Naive thymus-derived CD8-positive, alpha-beta T cell (primary cell): Measurements from ENCODE around the gene SNX22. TPM values are rescaled to one million over a fixed set of nuclear protein-coding genes. Genes with fewer than 3 reads are reported as not detected.
A peak's percentile ranks its signal among the peaks of the same experiment; 100 is the strongest.

Experiments
- ATAC-seq, 2 donors: fragments of 150-1000 bp; cut with Tn5 transposase in 1 of 2; sonication (Bioruptor Pico), chemical (Tn5 transposase) in 1 of 2; 1 replicate in 1 of 2; 2 replicates in 1 of 2; pipeline ENCODE4 v1.10.0; 2021; ENCODE audit warnings: mild to moderate bottlenecking in 2 of 2, moderate library complexity in 2 of 2
- POLR2A ChIA-PET: fragments of 350-600 bp; sonication (Branson Sonifier 250); formaldehyde crosslinking; loops from one replicate; lab custom pipeline; 2021; ENCODE audit warnings: antibody characterized with exemption; lab: Charles Lee
- DNase-seq, 10 donors: peaks; one replicate each; pipeline versions ENCODE4 v3.0.0 to v3.0.0-alpha.2; 2020 to 2022
- H3K27ac Mint-ChIP-seq, 10 donors: one replicate each; pipeline ENCODE4 v1.8.0; 2020 to 2022; ENCODE audit warnings: mild to moderate bottlenecking in 10 of 10, mixed read lengths in 10 of 10, moderate library complexity in 4 of 10, inconsistent platforms in 1 of 10
- H3K27me3 Mint-ChIP-seq, 5 donors: one replicate each; pipeline ENCODE4 v1.8.0; 2021 to 2022; ENCODE audit warnings: mixed read lengths in 5 of 5
- H3K36me3 Mint-ChIP-seq, 3 donors: one replicate each; pipeline ENCODE4 v1.8.0; 2020 to 2022; ENCODE audit warnings: mixed read lengths in 3 of 3, mild to moderate bottlenecking in 2 of 3, inconsistent platforms in 1 of 3
- H3K4me1 Mint-ChIP-seq, 4 donors: one replicate each; pipeline ENCODE4 v1.8.0; 2021 to 2022; ENCODE audit warnings: mixed read lengths in 4 of 4
- H3K4me3 Mint-ChIP-seq, 10 donors: one replicate each; pipeline ENCODE4 v1.8.0; 2020 to 2022; ENCODE audit warnings: mild to moderate bottlenecking in 10 of 10, mixed read lengths in 10 of 10, moderate library complexity in 6 of 10, inconsistent platforms in 1 of 10
- H3K9me3 Mint-ChIP-seq, 9 donors: one replicate each; pipeline ENCODE4 v1.8.0; 2020 to 2022; ENCODE audit warnings: mixed read lengths in 9 of 9, mild to moderate bottlenecking in 3 of 9, inconsistent platforms in 1 of 9, moderate library complexity in 1 of 9
- polyA plus RNA-seq, 3 donors: library from polyadenylated mRNA; unstranded; fragments of 300-500 nt; fragmentation: Illumina TruSeq; gene quantifications; one replicate each; pipeline ENCODE4 v1.2.3, GENCODE V29; 2021
- total RNA-seq, 8 experiments: library from RNA in 2 of 8; stranded (reverse) in 2 of 8; gene quantifications; one replicate each; pipeline ENCODE4 v1.2.3 and lab custom pipeline; 2021 to 2026

The SNX22 gene
- total and polyA plus RNA-seq, 5 experiments from 2014 or later = 0.64 to 4.4 (median 0.99) TPM

GRCh38 chr15:64137226-64137833 lies 14.2 kb upstream of the SNX22 start:
- Mint-ChIP-seq H3K36me3 (peaks cover under 1 to 86% (median 18%) of the 10 kb centered on the region in 3 donors), H3K4me3 (no peak overlapping the region), H3K4me1 (peaks cover 0 to 4% (median 0%) of the 10 kb centered on the region in 4 donors), H3K27ac (peak overlapping the region in 3 of 10 donors; percentile 46 to 49 (median 47)), H3K27me3 (no peaks in the 10 kb centered on the region), H3K9me3 (no peaks in the 10 kb centered on the region)
- POLR2A ChIA-PET = interaction anchor here (0.6 to 0.7 kb wide), 2 partner anchors 8 to 136 kb away, joined by 4 to 5 read pairs; no protein-coding TSS in a partner anchor
- ATAC-seq = peak in 1 of 2 donors; percentile 36
- DNase-seq = no peak

- POLR2A ChIA-PET = interaction anchor here (0.6 to 0.7 kb wide), 2 partner anchors 9 to 18 kb away, joined by 4 to 5 read pairs; no protein-coding TSS in a partner anchor
- Mint-ChIP-seq H3K36me3 (peaks cover 0 to 83% (median 18%) of the 10 kb centered on the region in 3 donors), H3K4me3 (no peak overlapping the region), H3K4me1 (peaks cover 0 to 4% (median 0%) of the 10 kb centered on the region in 4 donors), H3K9me3 (no peaks in the 10 kb centered on the region), H3K27me3 (no peaks in the 10 kb centered on the region), H3K27ac (peak overlapping the region in 1 of 10 donors; percentile 72)
- ATAC-seq (no peak), DNase-seq (no peak)
These were observed 13.1 kb upstream of the SNX22 start for GRCh38 chr15:64138331-64138941.

- POLR2A ChIA-PET = no interaction called here
- Mint-ChIP-seq H3K4me1 (peaks cover 0 to 4% (median under 1%) of the 10 kb centered on the region in 4 donors), H3K4me3 (no peak overlapping the region), H3K27ac (peak overlapping the region in 5 of 10 donors; percentile 22 to 91 (median 53)), H3K9me3 (no peaks in the 10 kb centered on the region), H3K36me3 (peaks cover 0 to 62% (median 6%) of the 10 kb centered on the region in 3 donors), H3K27me3 (no peaks in the 10 kb centered on the region)
- ATAC-seq = no peak
- DNase-seq = no peak
These were observed 9.6 kb upstream of the SNX22 start for GRCh38 chr15:64141798-64142512.

GRCh38 chr15:64143276-64143675 lies 8.3 kb upstream of the SNX22 start:
- no peak overlapping the region for H3K4me3 Mint-ChIP-seq
- DNase-seq (no peak), ATAC-seq (no peak)
- POLR2A ChIA-PET = no interaction called here
- peaks cover 0 to 4% (median under 1%) of the 10 kb centered on the region in 4 donors for H3K4me1 Mint-ChIP-seq
- peaks cover 0 to 50% (median 6%) of the 10 kb centered on the region in 3 donors for H3K36me3 Mint-ChIP-seq
- peak overlapping the region in 2 of 10 donors; percentile 20 to 22 for H3K27ac Mint-ChIP-seq
- no peaks in the 10 kb centered on the region for H3K9me3 Mint-ChIP-seq
- no peaks in the 10 kb centered on the region for H3K27me3 Mint-ChIP-seq

- DNase-seq = no peak
- no peak overlapping the region for H3K4me3 Mint-ChIP-seq
- H3K9me3 Mint-ChIP-seq = no peaks in the 10 kb centered on the region
- POLR2A ChIA-PET = interaction anchor here (2.3 kb wide), 1 partner anchor 10 kb away, joined by 7 read pairs; no protein-coding TSS in a partner anchor
- peak overlapping the region in 1 of 10 donors; percentile 25 for H3K27ac Mint-ChIP-seq
- ATAC-seq = no peak
- H3K4me1 Mint-ChIP-seq = peaks cover under 1 to 4% (median 3%) of the 10 kb centered on the region in 4 donors
- H3K36me3 Mint-ChIP-seq = peaks cover 0 to 42% (median 6%) of the 10 kb centered on the region in 3 donors
- no peaks in the 10 kb centered on the region for H3K27me3 Mint-ChIP-seq
These were observed 7.4 kb upstream of the SNX22 start for GRCh38 chr15:64144192-64144564.

- no peak for DNase-seq
- ATAC-seq = no peak
- peaks cover 6 to 9% (median 7%) of the 10 kb centered on the region in 4 donors for H3K4me1 Mint-ChIP-seq
- POLR2A ChIA-PET = interaction anchor here (2.3 kb wide), 1 partner anchor 9 kb away, joined by 7 read pairs; no protein-coding TSS in a partner anchor
- H3K36me3 Mint-ChIP-seq = peaks cover 0 to 40% (median 6%) of the 10 kb centered on the region in 3 donors
- no peaks in the 10 kb centered on the region for H3K9me3 Mint-ChIP-seq
- no peak overlapping the region for H3K4me3 Mint-ChIP-seq
- peak overlapping the region in 2 of 10 donors; percentile 24 to 59 for H3K27ac Mint-ChIP-seq
- no peaks in the 10 kb centered on the region for H3K27me3 Mint-ChIP-seq
These were observed 6.8 kb upstream of the SNX22 start for GRCh38 chr15:64144565-64145281.

GRCh38 chr15:64146041-64146440 lies 5.5 kb upstream of the SNX22 start:
- POLR2A ChIA-PET = no interaction called here
- ATAC-seq = no peak
- no peak for DNase-seq
- Mint-ChIP-seq H3K4me1 (peaks cover 12 to 21% (median 17%) of the 10 kb centered on the region in 4 donors), H3K27me3 (peaks cover 0 to 3% (median 0%) of the 10 kb centered on the region in 5 donors), H3K36me3 (peaks cover 0 to 33% (median 6%) of the 10 kb centered on the region in 3 donors), H3K27ac (no peak overlapping the region), H3K9me3 (no peaks in the 10 kb centered on the region), H3K4me3 (no peak overlapping the region)

- POLR2A ChIA-PET = interaction anchor here (1.2 kb wide), 1 partner anchor 16 kb away, joined by 4 read pairs; no protein-coding TSS in a partner anchor
- H3K4me1 Mint-ChIP-seq = peaks cover 10 to 22% (median 20%) of the 10 kb centered on the region in 4 donors
- peaks cover 0 to 28% (median 6%) of the 10 kb centered on the region in 3 donors for H3K36me3 Mint-ChIP-seq
These were observed 5.0 kb upstream of the SNX22 start for GRCh38 chr15:64146520-64146884.

GRCh38 chr15:64146885-64147681 lies 4.4 kb upstream of the SNX22 start:
- no peak for DNase-seq
- peaks cover 0 to 23% (median 5%) of the 10 kb centered on the region in 3 donors for H3K36me3 Mint-ChIP-seq
- POLR2A ChIA-PET = interaction anchor here (1.2 kb wide), 1 partner anchor 15 kb away, joined by 4 read pairs; no protein-coding TSS in a partner anchor
- H3K27ac Mint-ChIP-seq = peak overlapping the region in 1 of 10 donors; percentile 47
- H3K4me3 Mint-ChIP-seq = no peak overlapping the region
- peaks cover 0 to 4% (median 0%) of the 10 kb centered on the region in 5 donors for H3K27me3 Mint-ChIP-seq
- no peak for ATAC-seq
- H3K4me1 Mint-ChIP-seq = peaks cover 10 to 22% (median 20%) of the 10 kb centered on the region in 4 donors
- no peaks in the 10 kb centered on the region for H3K9me3 Mint-ChIP-seq

More at GRCh38 chr15:64146520-64146884, 5.0 kb upstream of the SNX22 start:
- DNase-seq (no peak), ATAC-seq (no peak)
- Mint-ChIP-seq H3K27me3 (peaks cover 0 to 4% (median 0%) of the 10 kb centered on the region in 5 donors), H3K9me3 (no peaks in the 10 kb centered on the region), H3K4me3 (no peak overlapping the region), H3K27ac (no peak overlapping the region)

GRCh38 chr15:64148168-64148567 lies 3.4 kb upstream of the SNX22 start:
- DNase-seq (no peak), ATAC-seq (no peak)
- H3K27me3 Mint-ChIP-seq = peaks cover 0 to 7% (median 0%) of the 10 kb centered on the region in 5 donors
- peaks cover 0 to 16% (median 2%) of the 10 kb centered on the region in 3 donors for H3K36me3 Mint-ChIP-seq
- peaks cover 10 to 29% (median 28%) of the 10 kb centered on the region in 4 donors for H3K4me1 Mint-ChIP-seq
- no peak overlapping the region for H3K4me3 Mint-ChIP-seq
- POLR2A ChIA-PET = interaction anchor here (0.6 to 3.8 kb wide), 3 partner anchors 14 to 1095 kb away, joined by 4 to 20 read pairs (median 5); partner anchors contain the start of gene PPIB
- H3K27ac Mint-ChIP-seq = no peak overlapping the region
- H3K9me3 Mint-ChIP-seq = no peaks in the 10 kb centered on the region

- Mint-ChIP-seq H3K9me3 (no peaks in the 10 kb centered on the region), H3K4me1 (peaks cover 12 to 34% (median 32%) of the 10 kb centered on the region in 4 donors), H3K36me3 (peaks cover 0 to 12% (median 2%) of the 10 kb centered on the region in 3 donors), H3K4me3 (no peak overlapping the region), H3K27ac (no peak overlapping the region), H3K27me3 (peaks cover 0 to 10% (median 1%) of the 10 kb centered on the region in 5 donors)
- DNase-seq (no peak), ATAC-seq (no peak)
- POLR2A ChIA-PET = interaction anchor here (0.6 to 3.8 kb wide), 3 partner anchors 14 to 1095 kb away, joined by 4 to 20 read pairs (median 5); partner anchors contain the start of gene PPIB
These were observed 3.0 kb upstream of the SNX22 start for GRCh38 chr15:64148581-64148980.
